GM12874 (cell line): ENCODE data around the gene DENND2C.

Experiments used
- TF ChIP-seq, protein P1 (sequence below): IDR thresholded peaks from 2 replicates; pipeline ENCODE4 v1.5.1; 2011; ENCODE audit warnings: low read depth, mild to moderate bottlenecking, control low read depth, low read length, moderate library complexity; ENCODE audit not compliant: insufficient read depth

Gene DENND2C

DNA sequence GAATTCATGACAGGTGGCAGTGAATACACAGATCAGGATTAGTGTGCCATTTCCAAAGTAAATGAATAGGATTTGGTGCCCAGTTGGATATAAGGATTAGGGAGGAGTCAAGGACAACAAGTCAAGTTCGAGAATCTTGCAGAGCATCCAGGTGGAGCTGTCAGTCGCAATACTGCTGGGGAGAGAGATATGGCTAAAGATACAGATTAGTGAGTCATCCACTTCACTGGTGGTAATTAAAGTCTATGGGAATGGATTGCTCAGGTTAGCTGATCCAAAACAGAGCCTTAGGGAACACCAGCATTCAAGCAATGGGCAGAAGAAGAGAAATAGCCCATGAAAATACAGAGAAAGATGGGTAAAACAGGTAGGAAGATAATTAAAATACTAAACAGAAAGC lies 115.3 kb downstream of the DENND2C start:
- TF ChIP-seq, protein P1, sequence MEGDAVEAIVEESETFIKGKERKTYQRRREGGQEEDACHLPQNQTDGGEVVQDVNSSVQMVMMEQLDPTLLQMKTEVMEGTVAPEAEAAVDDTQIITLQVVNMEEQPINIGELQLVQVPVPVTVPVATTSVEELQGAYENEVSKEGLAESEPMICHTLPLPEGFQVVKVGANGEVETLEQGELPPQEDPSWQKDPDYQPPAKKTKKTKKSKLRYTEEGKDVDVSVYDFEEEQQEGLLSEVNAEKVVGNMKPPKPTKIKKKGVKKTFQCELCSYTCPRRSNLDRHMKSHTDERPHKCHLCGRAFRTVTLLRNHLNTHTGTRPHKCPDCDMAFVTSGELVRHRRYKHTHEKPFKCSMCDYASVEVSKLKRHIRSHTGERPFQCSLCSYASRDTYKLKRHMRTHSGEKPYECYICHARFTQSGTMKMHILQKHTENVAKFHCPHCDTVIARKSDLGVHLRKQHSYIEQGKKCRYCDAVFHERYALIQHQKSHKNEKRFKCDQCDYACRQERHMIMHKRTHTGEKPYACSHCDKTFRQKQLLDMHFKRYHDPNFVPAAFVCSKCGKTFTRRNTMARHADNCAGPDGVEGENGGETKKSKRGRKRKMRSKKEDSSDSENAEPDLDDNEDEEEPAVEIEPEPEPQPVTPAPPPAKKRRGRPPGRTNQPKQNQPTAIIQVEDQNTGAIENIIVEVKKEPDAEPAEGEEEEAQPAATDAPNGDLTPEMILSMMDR, result no peak

DNA sequence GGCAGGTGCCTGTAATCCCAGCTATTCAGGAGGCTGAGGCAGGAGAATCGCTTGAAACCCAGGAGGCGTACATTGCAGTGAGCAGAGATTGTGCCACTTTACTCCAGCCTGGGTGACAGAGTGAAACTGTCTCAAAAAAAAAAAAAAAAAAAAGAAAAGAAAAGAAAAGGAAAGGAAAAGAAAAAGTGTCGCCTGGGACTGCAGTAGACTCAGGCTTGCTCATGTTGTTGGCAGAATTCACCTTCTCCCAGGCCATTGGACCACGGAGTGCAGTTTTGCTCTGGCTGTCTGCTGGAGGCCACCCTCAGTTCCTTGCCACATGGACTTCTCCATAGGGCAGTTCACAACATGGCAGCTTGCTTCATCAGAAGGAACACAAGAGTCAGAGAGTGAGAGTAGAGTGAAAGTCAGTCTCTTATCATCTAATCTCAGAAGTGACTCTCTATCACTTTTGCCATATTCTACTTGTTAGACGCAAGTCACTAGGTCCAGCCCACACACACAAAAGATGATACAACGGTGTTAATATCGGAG lies 117.7 kb downstream of the DENND2C start:
- TF ChIP-seq, protein P1, result no peak

DNA sequence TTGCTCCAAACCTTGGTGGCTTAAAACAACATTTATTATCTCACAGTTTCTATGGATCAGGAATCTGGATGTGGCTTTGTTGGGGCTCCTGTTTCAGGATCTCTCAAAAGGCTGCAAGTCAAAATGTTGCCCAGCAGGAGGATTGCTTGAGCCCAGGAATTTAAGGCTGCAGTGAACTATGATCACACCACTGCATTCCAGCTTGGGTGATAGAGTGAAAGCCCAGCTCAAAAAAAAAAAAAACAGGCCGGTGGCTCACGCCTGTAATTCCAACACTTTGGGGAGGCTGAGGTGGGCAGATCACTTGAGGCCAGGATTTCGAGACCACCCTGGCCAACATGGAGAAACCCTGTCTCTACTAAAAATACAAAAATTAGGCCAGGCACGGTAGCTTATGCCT lies 118.4 kb downstream of the DENND2C start:
- TF ChIP-seq, protein P1, result no peak

DNA sequence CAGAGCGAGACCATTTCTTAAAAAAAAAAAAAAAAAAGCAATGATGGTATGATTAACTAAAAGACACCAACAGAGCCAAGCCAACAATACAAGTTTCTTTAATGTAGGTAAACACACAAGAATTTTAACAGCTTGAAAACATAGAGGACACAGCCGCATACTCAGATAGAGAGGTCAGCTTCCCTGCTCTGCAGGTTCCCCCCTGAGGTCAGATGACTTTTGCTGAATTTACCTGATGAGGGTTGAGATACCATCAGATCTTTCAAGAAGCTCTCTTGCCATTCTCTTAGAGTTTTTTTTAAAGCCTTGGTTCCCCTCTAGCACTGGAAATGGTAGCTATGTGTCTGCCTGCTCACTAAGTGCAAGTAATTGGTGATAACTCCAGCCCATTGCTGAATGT lies 119.5 kb downstream of the DENND2C start:
- TF ChIP-seq, protein P1, result no peak

DNA sequence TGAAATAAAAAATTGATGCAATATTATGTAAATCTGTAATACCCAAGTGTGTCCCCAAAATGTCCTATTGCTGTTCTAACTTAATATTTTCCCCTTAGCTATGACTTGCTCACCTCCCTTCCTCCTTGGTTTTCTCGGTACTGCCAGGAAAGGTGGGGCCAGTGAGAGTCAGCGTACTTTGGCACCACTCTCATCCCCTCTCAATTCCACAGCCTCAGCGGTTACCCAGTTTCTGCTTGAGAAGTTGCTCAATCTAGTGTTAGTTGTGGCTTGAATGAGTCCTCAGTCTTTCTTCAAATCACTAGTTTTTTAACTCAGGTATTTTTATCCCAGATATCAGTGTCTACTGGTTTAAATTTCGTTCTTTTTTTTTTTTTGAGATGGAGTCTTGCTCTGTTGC lies 120.7 kb downstream of the DENND2C start:
- TF ChIP-seq, protein P1, result no peak

DNA sequence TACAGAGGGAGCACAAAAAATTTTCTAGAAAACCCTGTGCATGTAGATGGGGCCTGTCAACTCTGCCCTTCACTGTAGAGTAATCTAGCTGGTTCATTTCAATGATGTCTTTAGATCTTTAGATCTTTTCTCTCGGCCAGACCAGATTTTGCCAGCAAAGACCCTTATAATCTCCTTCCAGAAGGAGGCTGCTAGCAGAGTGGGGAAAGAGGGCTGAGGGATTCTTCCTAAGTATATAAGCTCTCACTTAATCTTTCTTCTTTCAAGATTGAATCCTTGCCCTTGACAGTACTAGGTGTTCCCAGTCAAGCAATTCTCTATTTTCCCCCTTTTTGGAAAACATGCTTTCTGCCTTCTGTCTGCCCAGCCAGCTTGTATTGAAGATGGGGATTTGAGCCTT lies 122.8 kb downstream of the DENND2C start:
- TF ChIP-seq, protein P1, result no peak

DNA sequence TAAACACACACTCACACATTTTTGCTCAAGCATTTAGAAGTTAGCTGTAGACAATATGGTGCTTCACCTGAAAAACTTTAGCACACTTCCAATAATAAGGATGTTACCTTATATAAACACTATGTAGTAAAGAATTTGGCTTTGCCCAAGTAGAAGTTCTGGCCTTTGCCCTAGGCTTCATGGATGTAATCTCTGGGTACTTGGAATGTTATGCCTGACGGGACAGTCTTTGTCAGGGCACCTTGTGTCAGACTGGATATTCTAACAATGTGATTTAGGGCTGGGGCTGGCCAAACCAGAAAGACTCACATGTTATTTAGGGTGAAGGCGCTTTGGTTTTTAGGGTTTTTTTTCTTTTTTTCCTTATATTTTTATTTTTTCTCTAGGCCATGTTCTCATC lies 124.1 kb downstream of the DENND2C start:
- TF ChIP-seq, protein P1, result no peak
